GM12878 (cell line): ENCODE measurements around the gene CRY1. TPM values are rescaled to one million over a fixed set of nuclear protein-coding genes. Genes with fewer than 3 reads are reported as not detected.

Source experiments
- ATAC-seq: fragments of 200-7000 bp; cut with Tn5 transposase; 3 replicates; pipeline ENCODE4 v1.9.1; 2020; ENCODE audit warnings: mild to moderate bottlenecking, moderate library complexity
- BruUV-seq: library from RNA; stranded (reverse); fragments of 400-500 nt; replicated peaks from 2 replicates; lab custom pipeline; 2021; lab: Mats Ljungman, UMichigan
- CTCF ChIA-PET: fragments of 300-600 bp; sonication (Branson Sonifier 250); formaldehyde crosslinking; extraction: SDS; loops from one replicate; lab custom pipeline; 2021; ENCODE audit warnings: inconsistent platforms; lab: Yijun Ruan, JAX
- POLR2A ChIA-PET: fragments of 350-600 bp; formaldehyde crosslinking; extraction: SDS; loops from one replicate; lab custom pipeline; 2021; ENCODE audit warnings: inconsistent platforms; lab: Charles Lee
- RAD21 ChIA-PET: fragments of 300-600 bp; sonication (Branson Sonifier 250); formaldehyde crosslinking; loops from one replicate; lab custom pipeline; 2023; ENCODE audit warnings: antibody characterized with exemption; ENCODE audit not compliant: unreplicated experiment; lab: Charles Lee
- SMC1A ChIA-PET: fragments of 300-600 bp; sonication (Branson Sonifier 250); formaldehyde crosslinking; loops from one replicate; lab custom pipeline; 2023; ENCODE audit not compliant: unreplicated experiment, uncharacterized antibody; lab: Charles Lee
- DNase-seq: peaks from one replicate; pipeline ENCODE4 v3.0.0-alpha.2; 2011; ENCODE audit warnings: low read depth, low spot score
- FAIRE-seq: peaks from 3 replicates; lab custom pipeline; 2011; peaks lifted over from hg19 to GRCh38; lab: Jason Lieb, UNC
- H2AFZ ChIP-seq: 2 replicates; pipeline ENCODE4 v1.6.0; 2011; ENCODE audit warnings: low read depth, low read length, control low read depth; ENCODE audit not compliant: control insufficient read depth
- H3K27ac ChIP-seq: 2 replicates; pipeline ENCODE4 v1.5.1; 2011; ENCODE audit warnings: control low read depth; ENCODE audit not compliant: control insufficient read depth, insufficient read depth
- H3K27me3 ChIP-seq, 2 experiments: replicated peaks in 1 of 2; 2 replicates each; pipeline versions ENCODE4 v1.6.0 to v1.6.1; 2011; ENCODE audit warnings: low read length in 1 of 2; ENCODE audit not compliant: control insufficient read depth in 2 of 2, insufficient read depth in 2 of 2
- H3K36me3 ChIP-seq, 2 experiments: 2 replicates each; pipeline ENCODE4 v1.5.1; 2011; ENCODE audit warnings: low read length in 1 of 2; ENCODE audit not compliant: control insufficient read depth in 2 of 2, insufficient read depth in 2 of 2
- H3K4me1 ChIP-seq: 2 replicates; pipeline ENCODE4 v1.6.1; 2011; ENCODE audit warnings: mild to moderate bottlenecking, low read length, moderate library complexity, mixed read lengths; ENCODE audit not compliant: control insufficient read depth, insufficient read depth
- H3K4me2 ChIP-seq: 2 replicates; pipeline ENCODE4 v1.6.0; 2011; ENCODE audit warnings: control low read depth; ENCODE audit not compliant: control insufficient read depth, insufficient read depth
- H3K4me3 ChIP-seq: fragments of 200-600 bp; sonication (generic); 2 replicates; pipeline ENCODE4 v1.5.1; 2016
- H3K79me2 ChIP-seq: 2 replicates; pipeline ENCODE4 v1.6.0; 2011; ENCODE audit warnings: low read length; ENCODE audit not compliant: control insufficient read depth, insufficient read depth
- H3K9ac ChIP-seq: 2 replicates; pipeline ENCODE4 v1.8.0; 2011; ENCODE audit warnings: low read length, control low read depth, mixed read lengths; ENCODE audit not compliant: control insufficient read depth, insufficient read depth
- H3K9me3 ChIP-seq: replicated peaks from 3 replicates; pipeline ENCODE4 v1.5.1; 2011; ENCODE audit warnings: mild to moderate bottlenecking, low read length; ENCODE audit not compliant: control insufficient read depth, insufficient read depth
- H4K20me1 ChIP-seq: 2 replicates; pipeline ENCODE4 v1.6.0; 2011; ENCODE audit not compliant: control insufficient read depth, insufficient read depth
- BMI1 ChIP-seq: fragments of 450-650 bp; IDR thresholded peaks from 2 replicates; pipeline ENCODE4 v1.6.1; 2016; ENCODE audit warnings: mild to moderate bottlenecking, moderate library complexity, borderline replicate concordance
- CHD4 ChIP-seq: fragments of 200-600 bp; sonication (generic); IDR thresholded peaks from 2 replicates; pipeline ENCODE4 v1.6.1; 2016; ENCODE audit warnings: mild to moderate bottlenecking
- PAX5 ChIP-seq: IDR thresholded peaks from 2 replicates; pipeline ENCODE4 v1.6.1; 2011; ENCODE audit warnings: low read depth, low read length, borderline replicate concordance
- RAD21 ChIP-seq: IDR thresholded peaks from 2 replicates; pipeline ENCODE4 v1.6.1; 2011; ENCODE audit warnings: mild to moderate bottlenecking, low read depth, low read length, moderate library complexity; ENCODE audit not compliant: insufficient read depth
- RAD51 ChIP-seq: fragments of 450-650 bp; IDR thresholded peaks from 2 replicates; pipeline ENCODE4 v1.6.1; 2016; ENCODE audit warnings: moderate library complexity, mild to moderate bottlenecking, inconsistent platforms
- RB1 ChIP-seq: fragments of 450-650 bp; formaldehyde crosslinking; IDR thresholded peaks from 2 replicates; pipeline ENCODE4 v1.6.1; 2017; ENCODE audit warnings: mild to moderate bottlenecking, borderline replicate concordance
- SMAD5 ChIP-seq: IDR thresholded peaks from 2 replicates; pipeline ENCODE4 v1.6.1; 2016; ENCODE audit warnings: antibody characterized with exemption, low read depth
- SP1 ChIP-seq: IDR thresholded peaks from one replicate; pipeline ENCODE4 v1.6.1; 2011; ENCODE audit warnings: low read depth, low read length
- ZSCAN29 ChIP-seq: fragments of 450-650 bp; IDR thresholded peaks from 2 replicates; pipeline ENCODE4 v1.6.1; 2017; ENCODE audit warnings: mild to moderate bottlenecking, moderate library complexity
- ZZZ3 ChIP-seq: IDR thresholded peaks from 2 replicates; pipeline ENCODE4 v1.6.1; 2011; ENCODE audit warnings: low read depth; ENCODE audit not compliant: control insufficient read depth, insufficient read length
- WGBS: methylation state at CpG from one replicate; pipeline ENCODE4 v1.1.6; 2016; ENCODE audit warnings: low lambda C conversion rate; ENCODE audit not compliant: insufficient replicate concordance, insufficient coverage; ENCODE audit errors: missing lambda C conversion rate; 5-methylcytosine and 5-hydroxymethylcytosine counted together
- in situ Hi-C: fragments of 300-500 bp; cut with MboI; formaldehyde crosslinking; loops from 9 replicates; pipeline ENCODE4 v1.14.3; 2018; ENCODE audit warnings: mixed read lengths
- intact Hi-C: fragments of 100-400 bp; cut with micrococcal nuclease; formaldehyde crosslinking; loops from one replicate; pipeline ENCODE4 v1.14.2; 2022; ENCODE audit not compliant: unreplicated experiment
- polyA plus RNA-seq, 11 experiments: library from polyadenylated mRNA; depleted of rRNA in 4 of 11; unstranded in 6 of 11; stranded (reverse) in 5 of 11; fragments of >200 nt; fragmentation: Nextera tagmentation in 4 of 11; fragmentation: Illumina TruSeq in 1 of 11; extraction: Ambion mirVana in 4 of 11; extraction: Trizol in 1 of 11; gene quantifications; 1 replicate in 1 of 11; 2 replicates in 10 of 11; pipeline versions ENCODE4 v1.2.1 to v1.2.3, GENCODE V29; 2011 to 2016; ENCODE audit warnings: inconsistent platforms in 2 of 11, missing spikeins in 2 of 11, low read depth in 1 of 11
- total RNA-seq, 4 experiments: library from RNA; depleted of rRNA in 3 of 4; stranded (reverse); fragments of >200 nt in 3 of 4; fragmentation: Illumina TruSeq in 1 of 4; extraction: Trizol in 1 of 4; gene quantifications; 2 replicates each; pipeline versions ENCODE4 v1.2.1 to v1.2.3, GENCODE V29; 2013 to 2021
- TF ChIP-seq, protein P1 (sequence below): fragments of 150-350 bp; IDR thresholded peaks from 2 replicates; pipeline ENCODE4 v1.6.1; 2016; ENCODE audit warnings: low read depth, low read length
- TF ChIP-seq, protein P2 (sequence below): fragments of 150-350 bp; IDR thresholded peaks from 2 replicates; pipeline ENCODE4 v1.6.1; 2014; ENCODE audit warnings: mild to moderate bottlenecking, low read depth, low read length
- TF ChIP-seq, protein P3 (sequence below), 3 experiments: IDR thresholded peaks in 2 of 3; conservative IDR thresholded peaks in 1 of 3; 2 replicates each; pipeline ENCODE4 v1.5.1; 2011; ENCODE audit warnings: low read depth in 3 of 3, low read length in 3 of 3, mild to moderate bottlenecking in 3 of 3, control low read depth in 2 of 3, moderate library complexity in 2 of 3, inconsistent platforms in 1 of 3, mixed read lengths in 1 of 3; ENCODE audit not compliant: control insufficient read depth in 2 of 3, insufficient read depth in 1 of 3; ENCODE audit errors: extremely low read depth in 1 of 3
- TF ChIP-seq, protein P4 (sequence below): fragments of 450-650 bp; IDR thresholded peaks from 2 replicates; pipeline ENCODE4 v1.6.1; 2014; ENCODE audit warnings: mild to moderate bottlenecking

Gene CRY1
- total and polyA plus RNA-seq, 10 of the 15 experiments (the other 5 are each of a cell fraction or from before 2014, with no cell fraction given) = 1.6 to 10.9 (median 5.4) TPM

DNA sequence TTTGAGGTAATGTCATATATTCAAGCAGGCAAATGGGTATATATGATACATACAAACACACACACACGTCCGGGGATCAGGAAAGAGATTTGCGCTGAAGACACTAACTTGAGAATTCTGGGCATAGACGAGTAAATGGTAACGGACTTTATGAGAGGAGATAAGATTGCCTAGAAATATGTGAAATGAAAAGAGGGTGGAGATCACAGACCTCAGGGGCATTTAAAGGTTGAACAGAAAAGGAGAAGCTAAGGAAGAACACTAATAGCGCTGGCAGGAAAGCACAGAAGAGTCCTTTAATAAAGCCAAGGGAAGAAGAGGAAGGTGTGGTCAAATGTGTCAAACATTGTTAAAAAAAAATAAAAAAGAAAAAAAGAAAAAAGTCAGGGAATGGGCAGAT lies 13.1 kb downstream of the CRY1 start (continued):
- TF ChIP-seq, protein P1, sequence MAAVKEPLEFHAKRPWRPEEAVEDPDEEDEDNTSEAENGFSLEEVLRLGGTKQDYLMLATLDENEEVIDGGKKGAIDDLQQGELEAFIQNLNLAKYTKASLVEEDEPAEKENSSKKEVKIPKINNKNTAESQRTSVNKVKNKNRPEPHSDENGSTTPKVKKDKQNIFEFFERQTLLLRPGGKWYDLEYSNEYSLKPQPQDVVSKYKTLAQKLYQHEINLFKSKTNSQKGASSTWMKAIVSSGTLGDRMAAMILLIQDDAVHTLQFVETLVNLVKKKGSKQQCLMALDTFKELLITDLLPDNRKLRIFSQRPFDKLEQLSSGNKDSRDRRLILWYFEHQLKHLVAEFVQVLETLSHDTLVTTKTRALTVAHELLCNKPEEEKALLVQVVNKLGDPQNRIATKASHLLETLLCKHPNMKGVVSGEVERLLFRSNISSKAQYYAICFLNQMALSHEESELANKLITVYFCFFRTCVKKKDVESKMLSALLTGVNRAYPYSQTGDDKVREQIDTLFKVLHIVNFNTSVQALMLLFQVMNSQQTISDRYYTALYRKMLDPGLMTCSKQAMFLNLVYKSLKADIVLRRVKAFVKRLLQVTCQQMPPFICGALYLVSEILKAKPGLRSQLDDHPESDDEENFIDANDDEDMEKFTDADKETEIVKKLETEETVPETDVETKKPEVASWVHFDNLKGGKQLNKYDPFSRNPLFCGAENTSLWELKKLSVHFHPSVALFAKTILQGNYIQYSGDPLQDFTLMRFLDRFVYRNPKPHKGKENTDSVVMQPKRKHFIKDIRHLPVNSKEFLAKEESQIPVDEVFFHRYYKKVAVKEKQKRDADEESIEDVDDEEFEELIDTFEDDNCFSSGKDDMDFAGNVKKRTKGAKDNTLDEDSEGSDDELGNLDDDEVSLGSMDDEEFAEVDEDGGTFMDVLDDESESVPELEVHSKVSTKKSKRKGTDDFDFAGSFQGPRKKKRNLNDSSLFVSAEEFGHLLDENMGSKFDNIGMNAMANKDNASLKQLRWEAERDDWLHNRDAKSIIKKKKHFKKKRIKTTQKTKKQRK = no peak
- TF ChIP-seq CHD4 (no peak), RAD51 (no peak), BMI1 (no peak), SP1 (no peak), PAX5 (no peak), ZSCAN29 (no peak)
- TF ChIP-seq, all 136 proteins: peak for 0

DNA sequence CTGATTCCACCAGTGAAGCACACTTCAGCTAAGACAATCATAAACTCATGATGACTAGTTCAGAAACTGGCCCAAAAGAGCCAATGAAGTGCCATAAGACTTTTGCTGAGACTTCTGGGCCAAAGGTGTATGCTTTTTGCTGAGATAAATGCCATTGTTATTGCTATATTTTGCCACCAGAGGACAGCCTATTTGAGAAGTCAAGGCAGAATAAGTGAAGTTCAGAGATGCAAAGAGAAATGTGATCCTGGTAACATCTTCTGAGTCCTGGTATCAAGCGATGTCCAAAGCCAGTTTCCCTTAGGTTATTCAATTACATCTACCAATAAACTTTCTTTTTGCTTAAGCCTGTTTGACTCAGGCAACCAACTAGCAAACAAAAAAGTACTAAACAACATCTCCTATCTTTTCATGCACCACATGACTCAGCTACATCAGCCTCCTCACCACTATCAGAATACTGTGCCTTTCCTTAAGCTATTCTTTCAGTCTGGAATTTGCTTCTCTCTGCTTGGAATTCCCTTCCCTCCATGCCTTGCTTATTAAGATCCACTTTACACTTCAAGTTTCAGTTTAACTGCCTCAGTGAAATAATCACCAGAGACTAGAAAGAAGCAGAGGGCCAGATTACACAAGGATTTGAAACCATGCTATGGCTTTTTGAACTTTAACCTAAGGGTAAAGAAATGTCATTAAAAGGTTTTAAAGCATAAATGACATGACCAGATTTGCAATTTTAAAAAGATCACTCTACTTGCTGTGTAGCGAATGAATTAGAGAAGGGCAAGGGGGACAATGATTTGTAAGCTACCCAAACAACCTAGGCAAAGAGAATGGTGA lies 14.0 kb downstream of the CRY1 start:
- Histone ChIP-seq H3K4me1 (no peaks in the 10 kb centered on the region), H3K9me3 (no peaks in the 10 kb centered on the region; the same call in 2 of the 3 replicates), H2AFZ (no peak overlapping the region), H3K27ac (no peak overlapping the region), H3K27me3 (no peaks in the 10 kb centered on the region; a peak in 1 of 4 replicates), H4K20me1 (no peaks in the 10 kb centered on the region), H3K4me2 (no peak overlapping the region), H3K9ac (no peak overlapping the region), H3K79me2 (no peaks in the 10 kb centered on the region), H3K4me3 (no peak overlapping the region), H3K36me3 (no peaks in the 10 kb centered on the region)
- CTCF ChIA-PET = interaction anchor here (1.4 to 2.4 kb wide), 3 partner anchors 11 to 28 kb away, joined by 3 to 11 read pairs (median 9); no protein-coding TSS in a partner anchor
- intact Hi-C loops (no loop called here), in situ Hi-C loops (no loop called here)
- RAD21 ChIA-PET = no interaction called here
- DNase-seq = no peak
- peak; percentile 41 for FAIRE-seq
- 32% methylated on average over 2 of the region's 2 CpGs for WGBS
- peak; percentile 78 for ATAC-seq
- POLR2A ChIA-PET = interaction anchor here (1.0 kb wide), 1 partner anchor 11 kb away, joined by 3 read pairs; no protein-coding TSS in a partner anchor
- BruUV-seq = no TSS peak
- SMC1A ChIA-PET = interaction anchor here (1.2 to 2.1 kb wide), 3 partner anchors 9 to 25 kb away, joined by 3 to 6 read pairs (median 6); no protein-coding TSS in a partner anchor
- TF ChIP-seq SMAD5 (no peak), RB1 (no peak), ZZZ3 (no peak), ZSCAN29 (no peak), RAD21 (peak; percentile 36)
- TF ChIP-seq, protein P2, sequence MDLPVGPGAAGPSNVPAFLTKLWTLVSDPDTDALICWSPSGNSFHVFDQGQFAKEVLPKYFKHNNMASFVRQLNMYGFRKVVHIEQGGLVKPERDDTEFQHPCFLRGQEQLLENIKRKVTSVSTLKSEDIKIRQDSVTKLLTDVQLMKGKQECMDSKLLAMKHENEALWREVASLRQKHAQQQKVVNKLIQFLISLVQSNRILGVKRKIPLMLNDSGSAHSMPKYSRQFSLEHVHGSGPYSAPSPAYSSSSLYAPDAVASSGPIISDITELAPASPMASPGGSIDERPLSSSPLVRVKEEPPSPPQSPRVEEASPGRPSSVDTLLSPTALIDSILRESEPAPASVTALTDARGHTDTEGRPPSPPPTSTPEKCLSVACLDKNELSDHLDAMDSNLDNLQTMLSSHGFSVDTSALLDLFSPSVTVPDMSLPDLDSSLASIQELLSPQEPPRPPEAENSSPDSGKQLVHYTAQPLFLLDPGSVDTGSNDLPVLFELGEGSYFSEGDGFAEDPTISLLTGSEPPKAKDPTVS = no peak
- TF ChIP-seq, protein P3, sequence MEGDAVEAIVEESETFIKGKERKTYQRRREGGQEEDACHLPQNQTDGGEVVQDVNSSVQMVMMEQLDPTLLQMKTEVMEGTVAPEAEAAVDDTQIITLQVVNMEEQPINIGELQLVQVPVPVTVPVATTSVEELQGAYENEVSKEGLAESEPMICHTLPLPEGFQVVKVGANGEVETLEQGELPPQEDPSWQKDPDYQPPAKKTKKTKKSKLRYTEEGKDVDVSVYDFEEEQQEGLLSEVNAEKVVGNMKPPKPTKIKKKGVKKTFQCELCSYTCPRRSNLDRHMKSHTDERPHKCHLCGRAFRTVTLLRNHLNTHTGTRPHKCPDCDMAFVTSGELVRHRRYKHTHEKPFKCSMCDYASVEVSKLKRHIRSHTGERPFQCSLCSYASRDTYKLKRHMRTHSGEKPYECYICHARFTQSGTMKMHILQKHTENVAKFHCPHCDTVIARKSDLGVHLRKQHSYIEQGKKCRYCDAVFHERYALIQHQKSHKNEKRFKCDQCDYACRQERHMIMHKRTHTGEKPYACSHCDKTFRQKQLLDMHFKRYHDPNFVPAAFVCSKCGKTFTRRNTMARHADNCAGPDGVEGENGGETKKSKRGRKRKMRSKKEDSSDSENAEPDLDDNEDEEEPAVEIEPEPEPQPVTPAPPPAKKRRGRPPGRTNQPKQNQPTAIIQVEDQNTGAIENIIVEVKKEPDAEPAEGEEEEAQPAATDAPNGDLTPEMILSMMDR (IDR thresholded peaks at IDR 0.05 in 2 of 3, conservative IDR thresholded peaks at IDR 0.05 in 1 of 3; ENCODE audit: control insufficient read depth in 2 of 3, extremely low read depth in 1 of 3, insufficient read depth in 1 of 3, low read depth in 3 of 3, low read length in 3 of 3) = peak; percentile 52 to 66 (median 58)
- TF ChIP-seq, protein P4, sequence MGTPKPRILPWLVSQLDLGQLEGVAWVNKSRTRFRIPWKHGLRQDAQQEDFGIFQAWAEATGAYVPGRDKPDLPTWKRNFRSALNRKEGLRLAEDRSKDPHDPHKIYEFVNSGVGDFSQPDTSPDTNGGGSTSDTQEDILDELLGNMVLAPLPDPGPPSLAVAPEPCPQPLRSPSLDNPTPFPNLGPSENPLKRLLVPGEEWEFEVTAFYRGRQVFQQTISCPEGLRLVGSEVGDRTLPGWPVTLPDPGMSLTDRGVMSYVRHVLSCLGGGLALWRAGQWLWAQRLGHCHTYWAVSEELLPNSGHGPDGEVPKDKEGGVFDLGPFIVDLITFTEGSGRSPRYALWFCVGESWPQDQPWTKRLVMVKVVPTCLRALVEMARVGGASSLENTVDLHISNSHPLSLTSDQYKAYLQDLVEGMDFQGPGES = no peak
